Measurements from ENCODE around the gene ITGA2B. TPM values are rescaled to one million over a fixed set of nuclear protein-coding genes. Genes with fewer than 3 reads are reported as not detected.
"Not testable (repeated sequence)": the region's sequence is repeated elsewhere in the genome, so short reads cannot be mapped to it uniquely, and the experiment has no call there.

ITGA2B gene
- total and polyA plus RNA-seq, 2 of the 8 experiments (the other 6 are each of a cell fraction or from before 2014, with no cell fraction given): 6.9 to 12.3 TPM

DNA sequence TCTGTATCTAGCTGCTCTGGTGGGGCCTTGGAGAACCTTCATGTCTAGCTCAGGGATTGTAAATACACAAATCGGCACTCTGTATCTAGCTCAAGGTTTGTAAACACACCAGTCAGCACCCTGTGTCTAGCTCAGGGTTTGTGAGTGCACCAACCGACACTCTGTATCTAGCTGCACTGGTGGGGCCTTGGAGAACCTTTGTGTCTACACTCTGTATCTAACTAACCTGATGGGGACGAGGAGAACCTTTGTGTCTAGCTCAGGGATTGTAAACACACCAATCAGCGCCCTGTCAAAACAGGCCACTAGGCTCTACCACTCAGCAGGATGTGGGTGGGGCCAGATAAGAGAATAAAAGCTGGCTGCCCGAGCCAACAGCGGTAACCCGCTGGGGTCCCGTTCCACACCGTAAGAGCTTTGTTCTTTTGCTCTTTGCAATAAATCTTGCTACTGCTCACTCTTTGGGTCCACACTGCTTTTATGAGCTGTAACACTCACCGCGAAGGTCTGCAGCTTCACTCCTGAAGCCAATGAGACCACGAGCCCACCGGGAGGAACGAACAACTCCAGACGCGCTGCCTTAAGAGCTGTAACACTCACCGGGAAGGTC, 19.9 kb downstream of the ITGA2B start:
- H3K4me3 ChIP-seq (ENCODE audit: extremely low read depth in 1 of 4, insufficient read depth in 2 of 4, low read depth in 3 of 4, low read length in 4 of 4); H3K4me1 ChIP-seq (replicated peaks in 1 of 4; ENCODE audit: control insufficient read depth in 3 of 4, insufficient read depth in 4 of 4, low read length in 3 of 4); H3K9ac ChIP-seq (replicated peaks in 1 of 4; ENCODE audit: extremely low read depth in 1 of 4, low read depth in 3 of 4, low read length in 3 of 4); H3K79me2 ChIP-seq (ENCODE audit: control insufficient read depth in 1 of 2, insufficient read depth in 2 of 2, low read length in 2 of 2); H2BK15ac ChIP-seq (ENCODE audit: low read length); H4K8ac ChIP-seq (ENCODE audit: extremely low read depth, insufficient read depth, low read length); H4K5ac ChIP-seq (ENCODE audit: insufficient read length, low read depth, low read length); DNase-seq (ENCODE audit: low read depth in 1 of 2, low spot score in 2 of 2); H4K20me1 ChIP-seq (replicated peaks in 1 of 2; ENCODE audit: control insufficient read depth in 1 of 2, insufficient read depth in 2 of 2, low read length in 2 of 2); H2BK5ac ChIP-seq (ENCODE audit: low read depth, low read length); H3K4ac ChIP-seq (replicated peaks; ENCODE audit: insufficient read length, low read depth, low read length); H2AFZ ChIP-seq (ENCODE audit: low read length); H2BK12ac ChIP-seq (ENCODE audit: low read depth, low read length); H3K9me3 ChIP-seq (ENCODE audit: insufficient read depth in 2 of 2, low read depth in 1 of 2, low read length in 1 of 2); H3K4me2 ChIP-seq (ENCODE audit: insufficient read depth in 1 of 2, low read depth in 2 of 2, low read length in 2 of 2); H3K27ac ChIP-seq (ENCODE audit: low read depth, low read length); H2BK120ac ChIP-seq (replicated peaks; ENCODE audit: low read depth, low read length); H3K14ac ChIP-seq (ENCODE audit: insufficient read length); FAIRE-seq; H3K56ac ChIP-seq (replicated peaks; ENCODE audit: insufficient read length, low read depth, low read length); H3K23ac ChIP-seq (ENCODE audit: insufficient read length); H3K23me2 ChIP-seq (ENCODE audit: low read depth, low read length); H3K18ac ChIP-seq (ENCODE audit: extremely low read depth, low read length); H4K91ac ChIP-seq (replicated peaks; ENCODE audit: insufficient read length, low read length); H3K36me3 ChIP-seq (ENCODE audit: control insufficient read depth in 2 of 4, insufficient read depth in 4 of 4, low read length in 3 of 4); H3K79me1 ChIP-seq (ENCODE audit: low read depth, low read length); H2BK20ac ChIP-seq (ENCODE audit: low read length); H3K27me3 ChIP-seq (replicated peaks in 1 of 4; ENCODE audit: control insufficient read depth in 3 of 4, extremely low read depth in 1 of 4, insufficient read depth in 3 of 4, low read length in 3 of 4); H2AK5ac ChIP-seq (ENCODE audit: low read depth, low read length): not testable (repeated sequence)
- CTCF ChIA-PET (ENCODE audit: partially characterized antibody): interaction anchor here (0.7 to 13.8 kb wide), 8 partner anchors 10 to 410 kb away, joined by 3 to 177 read pairs (median 4); partner anchors contain the start of gene FAM171A2
- POLR2A ChIA-PET (ENCODE audit: partially characterized antibody): interaction anchor here (0.6 to 4.4 kb wide), 6 partner anchors 9 to 185 kb away, joined by 3 to 18 read pairs (median 4); no protein-coding TSS in a partner anchor
- WGBS, 2 experiments (ENCODE audit: extremely low coverage in 1 of 2, insufficient coverage in 1 of 2, insufficient read length in 1 of 2, insufficient replicate concordance in 2 of 2, low coverage in 1 of 2, low lambda C conversion rate in 2 of 2, missing lambda C conversion rate in 1 of 2): 89% methylated on average over 17 of the region's 17 CpGs; no CpG with 5 or more reads in 1 of the 2 experiments
